ENCODE measurements around the gene AHCTF1. TPM values are rescaled to one million over a fixed set of nuclear protein-coding genes. Genes with fewer than 3 reads are reported as not detected.

AHCTF1 gene
- total RNA-seq, 1 donor from 2014 or later, result 40.4 TPM

GRCh38 chr1:246794828-246795671 lies 136.7 kb downstream of the AHCTF1 start:
- Mint-ChIP-seq H3K4me1 (peaks cover 35% of the 10 kb centered on the region), H3K4me3 (no peak overlapping the region), H3K9me3 (no peaks in the 10 kb centered on the region), H3K36me3 (ENCODE audit: low read depth) (no peaks in the 10 kb centered on the region), H3K27me3 (ENCODE audit: low read depth) (no peaks in the 10 kb centered on the region), H3K27ac (ENCODE audit: unreplicated experiment) (no peak overlapping the region)
- TF ChIP-seq CTCF (conservative IDR thresholded peaks at IDR 0.05), result no peak
- no peak for DNase-seq (ENCODE audit: low read depth, low spot score)

GRCh38 chr1:246794048-246794827 lies 137.5 kb downstream of the AHCTF1 start:
- peak overlapping the region; percentile 13 for H3K27ac Mint-ChIP-seq (ENCODE audit: unreplicated experiment)
- H3K36me3 Mint-ChIP-seq (ENCODE audit: low read depth), result no peaks in the 10 kb centered on the region
- no peak for DNase-seq (ENCODE audit: low read depth, low spot score)
- H3K4me1 Mint-ChIP-seq, result peaks cover 32% of the 10 kb centered on the region
- TF ChIP-seq CTCF (conservative IDR thresholded peaks at IDR 0.05), result no peak
- no peak overlapping the region for H3K4me3 Mint-ChIP-seq
- no peaks in the 10 kb centered on the region for H3K9me3 Mint-ChIP-seq
- no peaks in the 10 kb centered on the region for H3K27me3 Mint-ChIP-seq (ENCODE audit: low read depth)

- no peaks in the 10 kb centered on the region for H3K36me3 Mint-ChIP-seq (ENCODE audit: low read depth)
- no peak overlapping the region for H3K27ac Mint-ChIP-seq (ENCODE audit: unreplicated experiment)
- H3K27me3 Mint-ChIP-seq (ENCODE audit: low read depth), result no peaks in the 10 kb centered on the region
- H3K4me1 Mint-ChIP-seq, result peaks cover 30% of the 10 kb centered on the region
- no peak for DNase-seq (ENCODE audit: low read depth, low spot score)
- no peaks in the 10 kb centered on the region for H3K9me3 Mint-ChIP-seq
- TF ChIP-seq CTCF (conservative IDR thresholded peaks at IDR 0.05), result no peak
- H3K4me3 Mint-ChIP-seq, result no peak overlapping the region
These were observed 138.3 kb downstream of the AHCTF1 start for GRCh38 chr1:246793356-246793896.

GRCh38 chr1:246792603-246793002 lies 139.1 kb downstream of the AHCTF1 start:
- Mint-ChIP-seq H3K4me3 (no peak overlapping the region), H3K4me1 (peaks cover 30% of the 10 kb centered on the region), H3K9me3 (no peaks in the 10 kb centered on the region), H3K27me3 (ENCODE audit: low read depth) (no peaks in the 10 kb centered on the region), H3K36me3 (ENCODE audit: low read depth) (no peaks in the 10 kb centered on the region), H3K27ac (ENCODE audit: unreplicated experiment) (no peak overlapping the region)
- TF ChIP-seq CTCF (conservative IDR thresholded peaks at IDR 0.05), result no peak
- DNase-seq (ENCODE audit: low read depth, low spot score), result no peak

GRCh38 chr1:246791303-246791918 lies 140.3 kb downstream of the AHCTF1 start:
- no peak overlapping the region for H3K4me3 Mint-ChIP-seq
- peaks cover 30% of the 10 kb centered on the region for H3K4me1 Mint-ChIP-seq
- no peak overlapping the region for H3K27ac Mint-ChIP-seq (ENCODE audit: unreplicated experiment)
- H3K36me3 Mint-ChIP-seq (ENCODE audit: low read depth), result no peaks in the 10 kb centered on the region
- H3K9me3 Mint-ChIP-seq, result no peaks in the 10 kb centered on the region
- TF ChIP-seq CTCF (conservative IDR thresholded peaks at IDR 0.05), result no peak
- DNase-seq (ENCODE audit: low read depth, low spot score), result no peak
- no peaks in the 10 kb centered on the region for H3K27me3 Mint-ChIP-seq (ENCODE audit: low read depth)

Data from neural crest cell (in vitro differentiated cells).